C1 segment of cervical spinal cord (tissue), 14 donors: Measurements from ENCODE around the gene PLB1.
"Not testable (repeated sequence)": the region's sequence is repeated elsewhere in the genome, so short reads cannot be mapped to it uniquely, and the experiment has no call there.

Source experiments
- DNase-seq, 14 donors: peaks; one replicate each; lab custom pipeline; 2025; lab: John Stamatoyannopoulos, UW

The PLB1 gene

DNA sequence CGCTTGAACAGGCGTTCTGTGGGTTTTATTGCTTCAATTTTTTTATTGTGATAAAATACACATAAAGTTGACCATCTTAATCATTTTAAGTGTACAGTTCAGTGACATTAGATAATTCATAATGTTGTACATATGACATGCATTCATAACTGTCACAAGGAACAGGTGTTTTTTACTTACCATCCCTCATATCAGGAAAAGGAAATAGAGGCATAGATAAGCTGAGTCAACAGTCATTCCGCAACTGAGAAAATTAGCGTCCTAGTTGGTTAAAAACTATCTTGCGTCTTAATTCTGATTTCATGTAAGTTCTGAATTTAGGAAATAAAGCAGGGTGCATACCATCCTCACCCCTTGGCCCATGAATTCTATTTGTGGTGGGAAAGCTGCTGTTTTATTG, 36.5 kb downstream of the PLB1 start:
- DNase-seq: no peak

GRCh38 chr2:28533044-28533680, 37.3 kb downstream of the PLB1 start:
- no peak for DNase-seq

DNA sequence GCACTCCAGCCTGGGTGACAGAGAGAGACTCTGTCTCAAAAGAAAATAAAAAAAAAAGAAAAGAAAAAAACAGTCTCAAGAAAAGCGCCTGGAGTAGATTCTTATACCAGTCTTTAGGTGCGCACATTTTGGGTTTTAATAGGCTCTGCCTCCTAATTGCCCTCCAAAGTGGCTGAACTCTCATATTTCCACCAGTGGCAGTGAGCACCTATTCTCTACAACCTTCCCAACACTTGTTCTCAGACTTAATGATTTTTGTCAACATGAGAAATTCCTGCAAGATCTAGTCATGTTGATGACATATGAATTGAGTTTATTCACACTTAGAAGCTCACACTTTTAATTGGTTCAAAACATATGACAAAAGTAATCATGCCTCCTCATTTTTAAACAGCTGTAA, 39.0 kb downstream of the PLB1 start:
- no peak for DNase-seq

DNA sequence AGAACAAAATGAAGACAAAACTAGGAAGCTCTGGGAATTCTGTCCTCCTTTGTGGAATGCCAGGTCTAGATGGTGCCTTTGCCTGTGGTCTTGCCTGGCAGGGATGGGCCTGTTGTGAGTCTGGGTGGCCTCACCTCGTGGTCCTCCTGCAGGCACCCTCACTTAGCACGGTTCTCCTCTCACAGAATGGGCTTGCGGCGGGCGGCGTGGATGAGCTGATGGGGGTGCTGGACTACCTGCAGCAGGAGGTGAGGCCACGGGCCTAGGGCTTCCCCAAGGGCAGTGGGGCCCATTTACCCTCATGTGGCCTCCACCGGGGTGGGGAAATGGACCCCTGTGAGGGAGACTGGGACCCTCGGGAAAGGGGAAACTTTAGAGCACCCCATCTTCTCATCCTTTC, 42.3 kb downstream of the PLB1 start:
- no peak for DNase-seq

- DNase-seq: no peak
These were observed 42.8 kb downstream of the PLB1 start for GRCh38 chr2:28538652-28539051.

DNA sequence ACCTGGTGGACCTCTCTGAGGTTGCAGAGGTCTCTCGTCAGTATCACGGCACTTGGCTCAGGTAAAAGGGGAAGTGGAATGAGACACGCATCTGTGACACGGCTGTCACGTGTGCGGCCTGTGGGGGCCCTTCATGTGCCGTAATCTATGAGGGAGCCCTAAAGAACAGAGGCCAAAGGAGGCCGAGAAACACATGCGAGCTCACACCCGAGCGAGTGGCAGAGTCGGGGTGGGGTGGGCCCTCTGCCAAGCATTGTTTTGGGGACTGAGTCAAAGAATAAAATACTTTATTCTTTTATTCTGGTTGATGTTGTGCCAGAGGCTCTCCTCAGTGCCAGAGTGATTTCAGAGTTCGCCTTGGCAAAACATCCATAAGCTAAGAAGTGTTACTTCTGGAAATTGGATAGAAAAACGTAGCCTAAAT, 43.3 kb downstream of the PLB1 start:
- DNase-seq: peak in 7 of 14 donors; percentile 4 to 55 (median 26)

DNA sequence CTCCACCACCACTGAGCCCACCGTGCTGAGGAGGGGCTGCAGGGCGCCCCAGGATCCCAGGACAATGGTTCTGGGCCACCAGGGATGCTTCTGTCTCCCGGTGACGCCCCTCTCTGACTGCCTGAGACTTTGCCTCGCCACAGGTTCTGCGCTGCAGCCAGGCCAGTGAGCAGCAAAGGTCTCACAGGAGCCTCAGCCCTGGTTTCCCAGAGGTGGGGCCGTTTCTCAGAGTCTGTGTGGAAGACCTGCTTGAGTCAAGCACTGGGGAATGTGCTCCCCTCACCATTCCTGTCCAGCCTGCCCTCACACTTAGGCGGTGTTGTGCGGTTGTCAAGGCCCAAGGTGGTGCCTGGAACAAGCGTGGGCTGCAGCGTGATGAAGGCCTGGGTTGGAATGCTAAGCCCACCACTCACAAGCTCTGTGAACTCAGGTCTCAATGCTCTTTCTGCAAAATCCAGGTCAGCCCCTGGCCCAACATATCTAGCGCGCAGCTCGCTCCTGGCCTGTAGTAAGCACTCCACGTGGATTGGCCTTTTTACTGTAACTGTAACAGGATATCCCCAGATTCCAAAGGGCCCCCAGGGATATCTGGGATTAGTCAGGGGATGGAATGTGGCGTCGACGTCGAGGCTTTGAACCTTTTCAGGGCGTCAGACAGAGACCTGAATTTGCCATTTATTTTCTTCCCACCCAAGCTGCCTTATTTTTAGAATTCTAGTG, 47.6 kb downstream of the PLB1 start:
- DNase-seq: no peak

DNA sequence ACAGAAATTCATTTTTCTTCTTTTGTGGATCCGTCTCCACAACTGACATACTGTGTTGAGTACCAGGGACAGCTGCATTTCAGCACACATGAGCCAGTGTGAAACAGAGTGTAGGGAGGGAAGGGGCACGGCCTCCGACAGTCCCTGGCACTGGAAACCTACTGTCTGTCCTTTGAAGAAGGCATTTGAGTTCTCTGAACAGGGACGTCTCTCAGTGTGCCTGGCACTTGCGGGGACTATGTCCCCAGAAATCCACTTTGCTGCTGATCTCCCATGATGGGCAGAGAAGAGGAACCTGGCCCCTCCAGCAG, 48.1 kb downstream of the PLB1 start:
- no peak for DNase-seq

DNA sequence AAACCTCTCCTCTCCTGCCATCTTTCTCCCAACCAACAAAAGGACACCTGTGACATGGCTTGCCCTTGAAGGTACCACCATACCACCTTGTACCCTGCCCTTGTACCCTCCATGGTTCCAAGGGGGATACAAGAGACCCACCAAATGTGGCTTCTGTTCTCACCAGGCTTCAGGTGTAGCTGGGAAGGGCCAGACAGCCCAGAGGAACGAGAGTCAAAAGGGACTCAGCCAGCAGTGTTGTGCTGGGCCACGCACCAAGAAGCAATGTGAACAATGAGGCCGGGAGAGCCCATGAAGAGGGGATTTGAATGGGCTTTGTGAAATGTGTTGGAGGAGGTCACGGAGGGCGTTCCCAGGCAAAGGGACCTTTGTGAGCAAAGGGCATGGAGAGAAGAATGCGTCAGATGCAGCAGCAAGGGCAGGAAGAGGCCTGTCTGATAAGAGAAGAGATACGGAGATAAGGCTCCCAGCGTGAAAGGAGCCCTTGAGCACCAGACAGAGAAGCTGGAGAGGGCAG, 48.6 kb downstream of the PLB1 start:
- DNase-seq: no peak

GRCh38 chr2:28544922-28545589, 49.2 kb downstream of the PLB1 start:
- DNase-seq: no peak

GRCh38 chr2:28545590-28546200, 49.8 kb downstream of the PLB1 start:
- DNase-seq: no peak

- DNase-seq: no peak
These were observed 50.4 kb downstream of the PLB1 start for GRCh38 chr2:28546242-28546641.

DNA sequence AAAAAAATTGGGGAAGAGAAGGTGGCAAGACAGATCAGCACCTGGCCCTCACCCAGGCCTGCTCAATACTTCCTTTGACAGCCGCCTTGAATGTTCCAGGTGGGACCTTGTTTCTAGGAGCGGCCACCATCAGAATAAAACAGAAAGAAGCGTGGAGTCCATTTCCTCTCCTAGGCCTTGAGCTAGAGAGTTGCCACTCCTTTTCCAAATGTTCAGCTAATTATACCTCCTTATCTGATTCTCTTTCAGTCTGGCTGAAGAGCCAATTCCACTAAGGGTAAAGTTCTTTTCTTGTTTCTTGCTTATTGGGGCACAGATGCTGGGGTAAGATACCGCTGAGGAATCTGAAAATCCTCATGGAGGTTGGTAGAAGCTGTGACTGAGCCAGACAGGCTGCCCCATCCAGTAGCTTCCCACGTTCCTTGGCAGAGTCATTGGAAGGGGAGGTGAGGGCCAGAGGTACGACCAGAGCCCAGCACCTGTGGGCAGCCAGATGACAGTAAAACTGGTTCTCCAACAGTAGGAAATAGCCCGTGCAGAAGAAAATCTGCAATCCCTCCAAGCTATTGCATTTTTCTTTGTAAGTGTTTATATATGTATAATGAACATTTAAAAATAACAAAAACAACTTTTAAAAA, 51.5 kb downstream of the PLB1 start:
- no peak for DNase-seq

- no peak for DNase-seq
These were observed 52.2 kb downstream of the PLB1 start for GRCh38 chr2:28547906-28548600.

- DNase-seq: not testable (repeated sequence)
These were observed 54.5 kb downstream of the PLB1 start for GRCh38 chr2:28550345-28550744.

DNA sequence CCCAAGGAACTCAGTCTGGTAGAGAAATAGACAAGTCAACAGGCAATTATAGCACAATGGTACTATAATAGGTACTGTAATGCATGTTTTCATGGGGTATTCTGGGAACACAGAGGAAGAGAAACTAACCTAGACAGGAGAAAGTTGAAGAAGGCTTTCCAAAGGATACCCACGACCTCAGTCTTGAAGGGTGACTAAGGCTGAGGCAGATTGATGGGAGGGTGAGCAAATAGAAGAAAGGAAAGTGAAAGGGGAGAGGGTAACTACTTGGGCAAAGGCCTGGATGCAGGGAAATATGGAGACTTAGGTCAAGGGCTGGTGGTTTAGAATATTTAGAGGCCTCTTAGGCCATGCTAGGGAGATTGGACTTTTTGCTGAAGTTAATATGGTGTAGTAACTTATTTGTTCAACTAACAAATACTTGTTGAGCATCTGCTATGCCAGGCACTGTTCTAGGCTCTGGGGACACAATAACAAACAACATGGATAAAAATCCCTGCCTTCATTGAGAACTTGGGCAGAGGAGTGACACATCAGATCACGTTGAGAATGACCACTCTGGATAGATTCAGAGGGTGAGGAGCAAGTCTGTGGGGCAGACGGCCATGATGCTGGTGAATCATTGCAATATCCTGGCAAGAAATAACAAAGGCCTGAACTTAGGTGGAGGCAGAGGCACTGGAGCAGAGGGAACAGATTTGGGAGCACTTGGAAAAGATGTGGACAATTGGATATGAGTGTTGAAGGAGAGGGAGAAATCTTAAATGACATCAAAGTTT, 56.4 kb downstream of the PLB1 start:
- DNase-seq: no peak

- DNase-seq: no peak
These were observed 60.4 kb downstream of the PLB1 start for GRCh38 chr2:28556303-28556702.

- DNase-seq: no peak
These were observed 61.7 kb downstream of the PLB1 start for GRCh38 chr2:28557389-28558131.

DNA sequence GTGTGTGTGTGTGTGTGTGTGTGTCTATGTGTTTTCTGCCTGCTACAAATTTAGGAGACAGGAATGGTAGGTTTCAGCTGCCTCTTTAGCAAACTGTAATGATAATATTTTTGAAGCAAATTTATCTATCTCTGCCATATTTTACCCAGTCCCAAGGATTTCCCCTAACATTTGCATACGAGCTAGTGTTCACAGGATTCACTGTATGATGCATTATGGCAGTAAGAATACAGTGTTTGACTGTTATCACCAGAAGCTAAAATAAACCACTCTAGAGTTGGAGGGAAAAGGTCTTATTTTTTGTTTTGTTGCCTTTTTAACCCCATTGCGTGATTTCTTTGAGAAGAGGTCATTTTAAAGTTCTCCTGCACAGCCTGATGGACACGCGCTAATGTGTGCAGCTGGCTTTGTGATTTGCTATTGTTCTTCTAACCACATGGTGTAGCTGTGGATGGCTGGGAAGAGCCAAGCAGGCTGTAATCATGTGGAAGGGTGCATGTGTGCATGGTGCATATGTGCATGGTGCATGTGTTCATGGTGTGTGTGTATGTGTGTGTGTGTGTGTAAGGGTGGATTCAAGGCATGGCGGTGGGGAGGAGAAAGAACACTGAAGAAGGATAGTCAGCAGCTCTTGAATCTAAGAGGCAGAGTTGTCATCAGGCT, 62.4 kb downstream of the PLB1 start:
- DNase-seq: peak in 1 of 14 donors; percentile 9
